H9 (cell line): ENCODE measurements around the gene CTDSPL. TPM values are rescaled to one million over a fixed set of nuclear protein-coding genes. Genes with fewer than 3 reads are reported as not detected.

Experiments used
- DNase-seq: peaks from one replicate; pipeline ENCODE4 v3.0.0-alpha.2; 2017
- H2AFZ ChIP-seq: one replicate; pipeline ENCODE4 v1.6.1; 2013; ENCODE audit warnings: mild to moderate bottlenecking, low read length, control low read depth, moderate library complexity
- H2AK5ac ChIP-seq: 2 replicates; pipeline ENCODE4 v1.6.1; 2013; ENCODE audit warnings: low read length, control low read depth, mixed read lengths; ENCODE audit not compliant: insufficient read length
- H2BK120ac ChIP-seq: one replicate; pipeline ENCODE4 v1.6.1; 2013; ENCODE audit warnings: low read depth, mild to moderate bottlenecking, low read length, control low read depth, inconsistent platforms; ENCODE audit not compliant: poor library complexity, severe bottlenecking
- H2BK12ac ChIP-seq: 2 replicates; pipeline ENCODE4 v1.6.1; 2013; ENCODE audit warnings: low read length, control low read depth, mixed read lengths, low read depth; ENCODE audit not compliant: insufficient read length
- H2BK15ac ChIP-seq: 2 replicates; pipeline ENCODE4 v1.6.1; 2013; ENCODE audit warnings: low read depth, low read length, control low read depth
- H2BK20ac ChIP-seq: one replicate; pipeline ENCODE4 v1.6.1; 2013; ENCODE audit warnings: low read depth, mild to moderate bottlenecking, low read length, control low read depth, inconsistent platforms; ENCODE audit not compliant: poor library complexity, severe bottlenecking
- H2BK5ac ChIP-seq: 2 replicates; pipeline ENCODE4 v1.6.1; 2013; ENCODE audit warnings: low read length, control low read depth, mixed read lengths; ENCODE audit not compliant: insufficient read length
- H3K14ac ChIP-seq: 2 replicates; pipeline ENCODE4 v1.6.1; 2013; ENCODE audit warnings: low read length, control low read depth; ENCODE audit not compliant: insufficient read depth
- H3K18ac ChIP-seq: 2 replicates; pipeline ENCODE4 v1.6.1; 2013; ENCODE audit warnings: low read depth, mild to moderate bottlenecking, mixed read lengths, low read length, control low read depth; ENCODE audit not compliant: insufficient read length
- H3K23ac ChIP-seq: 2 replicates; pipeline ENCODE4 v1.6.1; 2013; ENCODE audit warnings: low read length, control low read depth, mixed read lengths, low read depth; ENCODE audit not compliant: insufficient read length
- H3K23me2 ChIP-seq: 2 replicates; pipeline ENCODE4 v1.6.1; 2013; ENCODE audit warnings: low read depth, mild to moderate bottlenecking, mixed read lengths, low read length, control low read depth; ENCODE audit not compliant: insufficient read length, poor library complexity, severe bottlenecking
- H3K27ac ChIP-seq: 2 replicates; pipeline ENCODE4 v1.5.1; 2013; ENCODE audit warnings: low read length, control low read depth, mixed read lengths, low read depth; ENCODE audit not compliant: insufficient read length
- H3K27me3 ChIP-seq: 2 replicates; pipeline ENCODE4 v1.6.1; 2013; ENCODE audit warnings: low read length, control low read depth, inconsistent platforms; ENCODE audit not compliant: insufficient read depth
- H3K4ac ChIP-seq: 2 replicates; pipeline ENCODE4 v1.6.1; 2013; ENCODE audit warnings: low read depth, mild to moderate bottlenecking, control low read depth, inconsistent platforms, low read length, moderate library complexity
- H3K4me1 ChIP-seq: 2 replicates; pipeline ENCODE4 v1.6.1; 2013; ENCODE audit warnings: low read length, control low read depth, inconsistent platforms; ENCODE audit not compliant: insufficient read depth
- H3K4me2 ChIP-seq: 2 replicates; pipeline ENCODE4 v1.6.1; 2013; ENCODE audit warnings: low read length, control low read depth, mixed read lengths; ENCODE audit not compliant: insufficient read length, insufficient read depth
- H3K56ac ChIP-seq: 2 replicates; pipeline ENCODE4 v1.6.1; 2013; ENCODE audit warnings: low read depth, mild to moderate bottlenecking, mixed read lengths, low read length, control low read depth; ENCODE audit not compliant: insufficient read length
- H3K79me1 ChIP-seq: 2 replicates; pipeline ENCODE4 v1.6.1; 2013; ENCODE audit warnings: low read depth, mild to moderate bottlenecking, moderate library complexity, low read length, control low read depth, inconsistent platforms; ENCODE audit not compliant: insufficient read depth, poor library complexity, severe bottlenecking
- H3K79me2 ChIP-seq: 2 replicates; pipeline ENCODE4 v1.6.1; 2013; ENCODE audit warnings: low read length, control low read depth, inconsistent platforms; ENCODE audit not compliant: insufficient read depth
- H3K9ac ChIP-seq: 2 replicates; pipeline ENCODE4 v1.6.1; 2013; ENCODE audit warnings: low read length, control low read depth, mixed read lengths; ENCODE audit not compliant: insufficient read length; ENCODE audit errors: extremely low read depth
- H3K9me3 ChIP-seq: one replicate; pipeline ENCODE4 v1.6.1; 2013; ENCODE audit warnings: low read depth, low read length, inconsistent platforms; ENCODE audit not compliant: control insufficient read depth
- H3T11ph ChIP-seq: one replicate; pipeline ENCODE4 v1.6.1; 2013; ENCODE audit warnings: mild to moderate bottlenecking, low read length, control low read depth, inconsistent platforms
- H4K20me1 ChIP-seq: one replicate; pipeline ENCODE4 v1.6.1; 2013; ENCODE audit not compliant: control insufficient read depth, insufficient read length, insufficient read depth
- H4K5ac ChIP-seq: 2 replicates; pipeline ENCODE4 v1.6.1; 2013; ENCODE audit warnings: low read depth, mild to moderate bottlenecking, mixed read lengths, low read length, control low read depth; ENCODE audit not compliant: insufficient read length
- H4K8ac ChIP-seq: replicated peaks from 2 replicates; pipeline ENCODE4 v1.6.1; 2013; ENCODE audit warnings: low read length, control low read depth, mixed read lengths, low read depth; ENCODE audit not compliant: insufficient read length
- H4K91ac ChIP-seq: 2 replicates; pipeline ENCODE4 v1.6.1; 2013; ENCODE audit warnings: low read depth, mild to moderate bottlenecking, moderate library complexity, mixed read lengths, low read length, control low read depth; ENCODE audit not compliant: insufficient read length
- H3K27ac Mint-ChIP-seq, 3 experiments: 2 replicates in 2 of 3; 3 replicates in 1 of 3; pipeline ENCODE4 v1.8.0; 2020 to 2021; ENCODE audit warnings: mixed read lengths in 3 of 3, mild to moderate bottlenecking in 1 of 3, moderate library complexity in 1 of 3
- H3K27me3 Mint-ChIP-seq: 2 replicates; pipeline ENCODE4 v1.8.0; 2021; ENCODE audit warnings: low read depth, mild to moderate bottlenecking, moderate library complexity, mixed read lengths
- H3K36me3 Mint-ChIP-seq, 3 experiments: 2 replicates in 2 of 3; 3 replicates in 1 of 3; pipeline ENCODE4 v1.8.0; 2020 to 2021; ENCODE audit warnings: low read depth in 3 of 3, mixed read lengths in 3 of 3; ENCODE audit not compliant: insufficient read depth in 1 of 3
- H3K4me1 Mint-ChIP-seq, 2 experiments: 2 replicates each; pipeline ENCODE4 v1.8.0; 2020; ENCODE audit warnings: mixed read lengths in 2 of 2
- H3K4me3 Mint-ChIP-seq, 2 experiments: 2 replicates in 1 of 2; 3 replicates in 1 of 2; pipeline ENCODE4 v1.8.0; 2020 to 2021; ENCODE audit warnings: mild to moderate bottlenecking in 2 of 2, mixed read lengths in 2 of 2, moderate library complexity in 1 of 2
- H3K9me3 Mint-ChIP-seq, 2 experiments: 2 replicates in 1 of 2; 3 replicates in 1 of 2; pipeline ENCODE4 v1.8.0; 2020; ENCODE audit warnings: mild to moderate bottlenecking in 2 of 2, mixed read lengths in 2 of 2, moderate library complexity in 1 of 2
- CTCF ChIP-seq: fragments of 200-600 bp; sonication (generic); conservative IDR thresholded peaks from 3 replicates; pipeline ENCODE4 v1.8.0; 2021; ENCODE audit warnings: antibody characterized with exemption, mild to moderate bottlenecking
- WGBS: extraction: QIAGEN DNeasy Blood & Tissue Kit; methylation state at CpG from one replicate; pipeline ENCODE4 v1.1.7; 2013; ENCODE audit warnings: missing lambda C conversion rate, low lambda C conversion rate, mixed read lengths; ENCODE audit not compliant: insufficient read length; ENCODE audit errors: extremely low coverage; 5-methylcytosine and 5-hydroxymethylcytosine counted together
- total RNA-seq: library from RNA; stranded (reverse); gene quantifications from 2 replicates; pipeline ENCODE4 v1.2.1, GENCODE V29; 2021

The CTDSPL gene
- total RNA-seq, 1 experiment from 2014 or later = 20.8 TPM

GRCh38 chr3:37992271-37993066, 130.8 kb downstream of the CTDSPL start:
- Histone ChIP-seq H2BK20ac (no peak overlapping the region), H3K27me3 (no peaks in the 10 kb centered on the region), H2BK15ac (no peak overlapping the region), H4K8ac (no peak overlapping the region), H3K23me2 (no peaks in the 10 kb centered on the region), H4K91ac (no peak overlapping the region), H4K5ac (no peak overlapping the region), H2BK12ac (no peak overlapping the region), H3K9ac (no peak overlapping the region), H2BK5ac (no peak overlapping the region), H2BK120ac (no peak overlapping the region), H3K4me2 (no peak overlapping the region), H3K4me1 (no peaks in the 10 kb centered on the region; the same call in 1 of the 2 replicates), H3K56ac (no peak overlapping the region), H3K79me1 (no peaks in the 10 kb centered on the region), H3T11ph (no peak overlapping the region), H2AFZ (no peak overlapping the region), H3K79me2 (no peaks in the 10 kb centered on the region), H3K23ac (no peak overlapping the region), H3K4ac (no peak overlapping the region), H4K20me1 (no peaks in the 10 kb centered on the region), H3K9me3 (no peaks in the 10 kb centered on the region), H3K27ac (no peak overlapping the region), H3K14ac (no peak overlapping the region), H2AK5ac (no peak overlapping the region), H3K18ac (no peak overlapping the region)
- no peaks in the 10 kb centered on the region for H3K9me3 Mint-ChIP-seq
- H3K4me3 Mint-ChIP-seq = no peak overlapping the region
- no peak for TF ChIP-seq CTCF
- peaks cover 14 to 39% of the 10 kb centered on the region in 2 experiments for H3K4me1 Mint-ChIP-seq
- WGBS = no CpG with 5 or more reads among the region's 9 CpGs
- no peak for DNase-seq
- H3K36me3 Mint-ChIP-seq = 0 out of 7 replicates have a peak, but pooled peaks cover 0 to 2% (median 0%) of the 10 kb centered on the region in 3 experiments
- peaks cover 14% of the 10 kb centered on the region for H3K27me3 Mint-ChIP-seq
- H3K27ac Mint-ChIP-seq = no peak overlapping the region
